Progenitor cell of endocrine pancreas (in vitro differentiated cells): ENCODE data around the gene MYH4. TPM values are rescaled to one million over a fixed set of nuclear protein-coding genes. Genes with fewer than 3 reads are reported as not detected.

Experiments used
- DNase-seq: peaks from one replicate; pipeline ENCODE4 v3.0.0; 2021; ENCODE audit warnings: low spot score; ENCODE audit not compliant: unreplicated experiment
- H3K27ac Mint-ChIP-seq: 2 replicates; pipeline ENCODE4 v1.8.0; 2021; ENCODE audit warnings: mild to moderate bottlenecking, moderate library complexity, mixed read lengths
- H3K27me3 Mint-ChIP-seq: 2 replicates; pipeline ENCODE4 v1.8.0; 2021; ENCODE audit warnings: mixed read lengths
- H3K36me3 Mint-ChIP-seq: 2 replicates; pipeline ENCODE4 v1.8.0; 2022; ENCODE audit warnings: mixed read lengths; ENCODE audit not compliant: insufficient read depth
- H3K4me1 Mint-ChIP-seq: 2 replicates; pipeline ENCODE4 v1.8.0; 2021; ENCODE audit warnings: low read depth, mixed read lengths
- H3K4me3 Mint-ChIP-seq: 2 replicates; pipeline ENCODE4 v1.8.0; 2021; ENCODE audit warnings: low read depth, mild to moderate bottlenecking, moderate library complexity, mixed read lengths
- H3K9me3 Mint-ChIP-seq: 2 replicates; pipeline ENCODE4 v1.8.0; 2021; ENCODE audit warnings: low read depth, mixed read lengths
- CTCF ChIP-seq: fragments of 200-600 bp; sonication (generic); IDR thresholded peaks from one replicate; pipeline ENCODE4 v1.5.0; 2021; ENCODE audit warnings: antibody characterized with exemption, mild to moderate bottlenecking; ENCODE audit not compliant: unreplicated experiment
- long read RNA-seq: library from polyadenylated mRNA; unstranded; transcript quantifications from one replicate; pipeline ENCODE4 v2.0.0, GENCODE V29; 2020
- total RNA-seq: library from RNA; stranded (reverse); gene quantifications from 2 replicates; pipeline ENCODE4 v1.2.1, GENCODE V29; 2021

MYH4 gene
- total RNA-seq, result not detected in 2 replicates
- long read RNA-seq, result 0 reads

- Mint-ChIP-seq H3K36me3 (no peaks in the 10 kb centered on the region), H3K27me3 (peaks cover 26% of the 10 kb centered on the region), H3K9me3 (peaks cover 3% of the 10 kb centered on the region), H3K4me3 (no peak within 1 kb of the TSS), H3K27ac (no peak within 1 kb of the TSS), H3K4me1 (no peaks in the 10 kb centered on the region)
- DNase-seq, result no peak
- TF ChIP-seq CTCF, result no peak
Measured at GRCh38 chr17:10469459-10469858, at the start of gene MYH4. TSS of gene MYH4 (minus strand) at chr17:10469559. CDS start at chr17:10466745, 2,814 bp downstream.

GRCh38 chr17:10518271-10519037, 49.1 kb upstream of the MYH4 start, which contains the start of gene MYH1:
TSS of gene MYH1 (minus strand) at chr17:10518542. CDS start at chr17:10516642, 1,900 bp downstream.
- no peak for TF ChIP-seq CTCF

GRCh38 chr17:10516638-10517037, 47.3 kb upstream of the MYH4 start:
- DNase-seq, result no peak
- Mint-ChIP-seq H3K9me3 (no peaks in the 10 kb centered on the region), H3K36me3 (no peaks in the 10 kb centered on the region)

More at GRCh38 chr17:10518271-10519037, 49.1 kb upstream of the MYH4 start, which contains the start of gene MYH1:
- Mint-ChIP-seq H3K27me3 (peaks cover 20% of the 10 kb centered on the region), H3K27ac (no peak within 1 kb of the TSS), H3K4me3 (no peak within 1 kb of the TSS), H3K36me3 (no peaks in the 10 kb centered on the region), H3K4me1 (no peaks in the 10 kb centered on the region), H3K9me3 (peaks cover 2% of the 10 kb centered on the region)
- no peak for DNase-seq

GRCh38 chr17:10516065-10516464, 46.7 kb upstream of the MYH4 start:
- peaks cover 25% of the 10 kb centered on the region for H3K27me3 Mint-ChIP-seq
- no peak for DNase-seq
- no peaks in the 10 kb centered on the region for H3K9me3 Mint-ChIP-seq
- no peak overlapping the region for H3K27ac Mint-ChIP-seq
- peaks cover 4% of the 10 kb centered on the region for H3K4me1 Mint-ChIP-seq
- H3K4me3 Mint-ChIP-seq, result no peak overlapping the region
- no peaks in the 10 kb centered on the region for H3K36me3 Mint-ChIP-seq
- TF ChIP-seq CTCF, result no peak

More at GRCh38 chr17:10516638-10517037, 47.3 kb upstream of the MYH4 start:
- no peak for TF ChIP-seq CTCF
- H3K4me1 Mint-ChIP-seq, result no peaks in the 10 kb centered on the region
- H3K27ac Mint-ChIP-seq, result no peak overlapping the region
- H3K4me3 Mint-ChIP-seq, result no peak overlapping the region
- peaks cover 25% of the 10 kb centered on the region for H3K27me3 Mint-ChIP-seq

- Mint-ChIP-seq H3K27ac (no peak overlapping the region), H3K9me3 (no peaks in the 10 kb centered on the region), H3K4me1 (peaks cover 4% of the 10 kb centered on the region), H3K36me3 (no peaks in the 10 kb centered on the region), H3K27me3 (peaks cover 26% of the 10 kb centered on the region), H3K4me3 (no peak overlapping the region)
- TF ChIP-seq CTCF, result no peak
- DNase-seq, result no peak
Measured at GRCh38 chr17:10513299-10514067, 44.1 kb upstream of the MYH4 start.
